ENCODE results near the gene PROCA1. TPM values are rescaled to one million over a fixed set of nuclear protein-coding genes. Genes with fewer than 3 reads are reported as not detected.

Gene PROCA1
- total and polyA plus RNA-seq, 9 of the 15 experiments (the other 6 are each of a cell fraction or from before 2014, with no cell fraction given): 0.78 to 16.2 (median 5.6) TPM

DNA sequence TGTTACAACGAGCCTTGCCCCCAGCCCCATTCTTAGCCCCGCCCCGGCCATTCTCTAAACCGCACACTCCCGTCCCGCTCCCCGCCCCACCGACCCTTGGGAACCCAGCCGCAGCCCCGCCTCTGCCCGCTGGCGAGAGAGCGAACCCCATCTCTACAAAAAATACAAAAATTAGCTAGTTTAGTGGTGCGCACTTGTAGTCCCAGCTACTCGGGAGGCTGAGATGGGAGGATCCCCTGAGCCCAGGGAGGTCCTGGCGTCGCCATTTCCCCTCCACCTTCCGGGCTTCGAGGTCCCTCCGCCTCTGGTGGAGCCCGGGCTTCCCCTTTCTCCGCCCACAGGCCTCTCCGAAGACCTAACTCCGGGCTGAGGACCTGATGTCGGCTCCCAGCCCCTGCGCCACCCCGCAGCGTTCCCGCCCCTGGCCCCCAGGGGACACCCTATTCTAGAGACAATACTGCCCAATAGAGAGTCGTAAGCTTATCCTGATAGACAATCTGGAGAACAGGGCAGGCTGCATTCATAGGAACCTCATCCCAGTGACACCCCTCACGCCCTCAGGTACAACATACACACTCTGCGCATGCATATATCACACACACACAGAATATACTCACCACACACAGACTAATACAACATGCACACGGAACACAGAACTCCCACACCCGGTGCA is 480 bp upstream of the PROCA1 start (continued):
- TF ChIP-seq SAP30 (IDR thresholded peaks at IDR 0.05; ENCODE audit: borderline replicate concordance, insufficient read depth, low read depth, low read length, poor library complexity, severe bottlenecking) (no peak), ZBTB12 (CRISPR knock-in tag; IDR thresholded peaks at IDR 0.05) (no peak), FOXK1 (CRISPR knock-in tag; IDR thresholded peaks at IDR 0.05; ENCODE audit: borderline replicate concordance) (no peak), GTF2A2 (tag; IDR thresholded peaks at IDR 0.05) (no peak), MCM3 (IDR thresholded peaks at IDR 0.05) (no peak), FOXA3 (CRISPR knock-in tag; conservative IDR thresholded peaks at IDR 0.05 in 1 of 2, IDR thresholded peaks at IDR 0.05 in 1 of 2) (no peak), MAZ (CRISPR knock-in tag; conservative IDR thresholded peaks at IDR 0.05 in 1 of 2, IDR thresholded peaks at IDR 0.05 in 1 of 2) (peak; percentile 6 to 67; a peak in 2 of 4 replicates), NCOA2 (IDR thresholded peaks at IDR 0.05; ENCODE audit: partially characterized antibody in 2 of 2) (no peak), ZNF24 (IDR thresholded peaks at IDR 0.05) (no peak), POLR2A (conservative IDR thresholded peaks at IDR 0.05) (no peak), CCNT2 (IDR thresholded peaks at IDR 0.05; ENCODE audit: borderline replicate concordance, extremely low read depth, insufficient read length, low read depth, low read length) (peak; percentile 23), U2AF1 (optimal IDR thresholded peaks at IDR 0.05; ENCODE audit: low read depth, low read length) (no peak), ZNF212 (CRISPR knock-in tag; IDR thresholded peaks at IDR 0.05) (no peak), MCM7 (IDR thresholded peaks at IDR 0.05) (no peak), RAD51 (IDR thresholded peaks at IDR 0.05; ENCODE audit: borderline replicate concordance, low read depth) (no peak), RFX5 (IDR thresholded peaks at IDR 0.05; ENCODE audit: low read depth, low read length) (no peak), ZNF785 (CRISPR knock-in tag; IDR thresholded peaks at IDR 0.05) (no peak), TAF1 (IDR thresholded peaks at IDR 0.05; ENCODE audit: control insufficient read depth, extremely low read depth, insufficient read depth, low read length, severe bottlenecking) (no peak), SPI1 (IDR thresholded peaks at IDR 0.05; ENCODE audit: borderline replicate concordance, low read depth, low read length) (peak; percentile 94)
- TF ChIP-seq, protein P1, sequence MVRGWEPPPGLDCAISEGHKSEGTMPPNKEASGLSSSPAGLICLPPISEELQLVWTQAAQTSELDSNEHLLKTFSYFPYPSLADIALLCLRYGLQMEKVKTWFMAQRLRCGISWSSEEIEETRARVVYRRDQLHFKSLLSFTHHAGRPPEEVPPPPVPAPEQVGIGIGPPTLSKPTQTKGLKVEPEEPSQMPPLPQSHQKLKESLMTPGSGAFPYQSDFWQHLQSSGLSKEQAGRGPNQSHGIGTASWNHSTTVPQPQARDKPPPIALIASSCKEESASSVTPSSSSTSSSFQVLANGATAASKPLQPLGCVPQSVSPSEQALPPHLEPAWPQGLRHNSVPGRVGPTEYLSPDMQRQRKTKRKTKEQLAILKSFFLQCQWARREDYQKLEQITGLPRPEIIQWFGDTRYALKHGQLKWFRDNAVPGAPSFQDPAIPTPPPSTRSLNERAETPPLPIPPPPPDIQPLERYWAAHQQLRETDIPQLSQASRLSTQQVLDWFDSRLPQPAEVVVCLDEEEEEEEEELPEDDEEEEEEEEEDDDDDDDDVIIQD (CRISPR knock-in tag; IDR thresholded peaks at IDR 0.05): no peak
- TF ChIP-seq, protein P2, sequence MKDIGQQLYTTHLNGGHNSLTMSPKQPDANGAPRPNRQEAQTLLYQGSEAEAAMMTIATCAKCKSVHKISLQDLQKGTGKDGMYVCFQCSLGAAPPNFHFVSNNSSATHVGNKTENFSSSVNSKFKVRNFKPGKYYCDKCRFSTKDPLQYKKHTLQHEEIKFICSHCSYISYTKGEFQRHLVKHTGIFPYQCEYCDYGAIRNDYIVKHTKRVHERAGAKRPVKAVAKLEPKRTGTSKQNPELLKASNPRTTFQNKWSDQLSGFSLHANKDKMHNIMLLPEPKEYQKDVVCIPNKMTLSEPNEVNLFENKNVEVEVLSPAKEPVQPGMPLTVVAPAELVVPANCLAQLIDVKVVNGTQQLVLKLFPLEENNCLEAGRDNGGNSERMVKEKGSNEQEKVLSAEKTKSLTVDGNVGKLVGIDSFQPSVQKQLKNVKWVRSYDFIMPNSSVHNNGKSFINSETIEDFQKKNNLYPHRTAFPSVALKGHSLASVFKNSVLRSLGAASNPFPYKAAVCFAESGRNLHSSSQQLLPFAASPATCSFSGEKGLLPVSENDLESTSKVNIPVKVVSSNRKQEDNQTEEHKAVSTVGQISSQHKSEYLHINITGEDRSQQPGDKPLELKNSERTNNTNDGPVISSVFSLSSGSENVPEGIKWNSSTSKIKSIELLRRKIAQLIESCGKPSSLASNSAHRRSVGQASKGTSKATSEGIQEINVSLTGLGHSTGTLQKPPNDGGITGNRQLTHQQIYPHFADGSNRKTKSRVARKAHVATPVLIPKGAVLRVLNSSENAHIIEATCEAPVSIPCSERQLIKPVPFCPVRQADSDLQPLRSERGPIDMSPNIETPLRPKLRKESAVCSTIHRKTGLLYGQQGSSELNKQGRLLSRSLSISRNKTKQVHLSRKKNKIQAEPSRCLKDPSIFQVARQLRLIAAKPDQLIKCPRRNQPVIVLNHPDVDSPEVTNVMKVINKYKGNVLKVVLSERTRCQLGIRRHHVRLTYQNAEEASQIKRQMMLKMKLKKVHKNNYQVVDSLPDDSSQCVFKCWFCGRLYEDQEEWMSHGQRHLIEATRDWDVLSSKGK (CRISPR knock-in tag; IDR thresholded peaks at IDR 0.05): no peak
